ENCODE measurements around the gene FGD5.

- TF ChIP-seq CTCF (IDR thresholded peaks at IDR 0.05) (no peak), POLR2A (IDR thresholded peaks at IDR 0.05) (no peak)
Measured at GRCh38 chr3:14836049-14836468, 17.3 kb downstream of the FGD5 start.

All from esophagus squamous epithelium (tissue), 4 donors.